Dermis microvascular lymphatic vessel endothelial cell (primary cell): ENCODE results near the gene EXOSC5. TPM values are rescaled to one million over a fixed set of nuclear protein-coding genes. Genes with fewer than 3 reads are reported as not detected.
"Not testable (repeated sequence)": the region's sequence is repeated elsewhere in the genome, so short reads cannot be mapped to it uniquely, and the experiment has no call there.

Experiments used
- DNase-seq, 2 donors: peaks; one replicate each; pipeline versions ENCODE4 v3.0.0 to v3.0.0-alpha.2; 2010; ENCODE audit warnings: low read depth in 2 of 2
- total RNA-seq: library from RNA; depleted of rRNA; stranded (reverse); fragments of >200 nt; gene quantifications from 2 replicates; pipeline ENCODE4 v1.2.1, GENCODE V29; 2014

The EXOSC5 gene
- total RNA-seq, 1 donor from 2014 or later = 15.7 TPM

DNA sequence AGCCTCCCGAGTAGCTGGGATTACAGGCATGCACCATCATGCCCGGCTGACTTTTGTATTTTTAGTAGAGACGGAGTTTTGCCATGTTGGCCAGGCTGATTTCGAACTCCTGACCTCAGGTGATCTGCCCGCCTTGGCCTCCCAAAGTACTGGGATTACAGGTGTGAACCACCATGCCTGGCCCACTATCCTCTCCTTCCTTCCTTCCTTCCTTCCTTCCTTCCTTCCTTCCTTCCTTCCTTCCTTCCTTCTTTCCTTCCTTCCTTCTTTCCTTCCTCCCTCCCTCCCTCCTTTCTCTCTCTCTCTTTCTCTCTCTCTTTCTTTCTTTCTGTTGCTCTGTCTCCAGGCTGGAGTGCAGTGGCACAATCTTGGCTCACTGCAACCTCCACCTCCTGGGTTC lies 26.0 kb downstream of the EXOSC5 start:
- DNase-seq = not testable (repeated sequence)

DNA sequence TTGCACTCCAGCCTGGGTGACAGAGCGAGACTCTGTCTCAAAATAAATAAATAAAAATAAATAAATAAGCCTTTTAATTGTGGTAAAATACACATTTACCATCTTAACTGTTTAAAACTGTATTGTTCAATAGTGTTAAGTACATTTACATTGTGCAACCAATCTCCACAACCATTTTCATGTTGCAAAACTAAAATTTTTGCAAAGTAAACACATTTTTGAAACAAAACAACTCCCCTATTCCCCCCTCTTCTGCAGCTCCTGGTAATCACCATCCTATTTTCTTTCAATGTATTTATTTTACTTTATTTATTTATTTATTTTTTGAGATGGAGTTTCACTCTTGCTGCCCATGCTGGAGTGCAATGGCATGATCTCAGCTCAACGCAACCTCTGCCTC lies 27.4 kb downstream of the EXOSC5 start:
- no peak for DNase-seq

DNA sequence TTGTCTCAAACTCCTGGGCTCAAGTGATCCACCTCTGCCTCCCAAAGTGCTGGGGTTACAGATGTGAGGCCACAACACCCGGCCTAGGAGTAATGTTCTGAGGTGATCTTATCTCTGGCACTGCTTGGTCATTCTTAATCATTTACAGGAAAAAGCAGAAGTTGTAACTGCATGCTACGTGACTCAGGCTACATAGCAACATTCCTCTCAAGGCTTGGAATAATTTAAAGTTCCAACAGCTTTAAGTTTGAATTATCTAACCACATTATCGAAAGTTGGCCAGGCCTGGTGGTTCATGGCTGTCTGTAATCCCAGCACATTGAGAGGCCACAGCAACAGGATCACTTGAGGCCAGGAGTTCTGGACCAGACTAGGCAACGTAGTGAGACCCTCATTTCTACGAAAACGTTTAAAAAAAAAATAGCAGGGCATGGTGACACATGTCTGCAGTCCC lies 29.3 kb downstream of the EXOSC5 start:
- DNase-seq = peak in 1 of 2 donors; percentile 70

DNA sequence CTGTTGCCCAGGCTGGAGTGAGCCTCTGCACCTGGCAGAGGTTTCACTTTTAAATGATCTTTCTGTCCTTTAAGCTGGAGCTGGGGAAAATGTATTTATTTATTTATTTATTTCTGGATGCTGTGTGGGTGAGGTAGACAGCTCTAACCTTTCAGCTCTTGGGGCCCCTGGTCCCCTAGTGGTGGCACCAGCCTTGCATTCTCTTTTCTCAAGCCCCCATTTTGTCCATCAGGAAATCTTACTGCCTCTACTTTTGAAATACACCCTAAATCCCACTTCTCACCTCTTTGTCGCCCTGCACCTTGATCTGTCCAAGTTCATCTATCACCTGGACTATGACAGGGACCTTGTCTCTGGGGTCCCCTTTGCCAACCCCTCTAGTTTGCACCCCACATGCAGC lies 31.1 kb downstream of the EXOSC5 start:
- DNase-seq = no peak

DNA sequence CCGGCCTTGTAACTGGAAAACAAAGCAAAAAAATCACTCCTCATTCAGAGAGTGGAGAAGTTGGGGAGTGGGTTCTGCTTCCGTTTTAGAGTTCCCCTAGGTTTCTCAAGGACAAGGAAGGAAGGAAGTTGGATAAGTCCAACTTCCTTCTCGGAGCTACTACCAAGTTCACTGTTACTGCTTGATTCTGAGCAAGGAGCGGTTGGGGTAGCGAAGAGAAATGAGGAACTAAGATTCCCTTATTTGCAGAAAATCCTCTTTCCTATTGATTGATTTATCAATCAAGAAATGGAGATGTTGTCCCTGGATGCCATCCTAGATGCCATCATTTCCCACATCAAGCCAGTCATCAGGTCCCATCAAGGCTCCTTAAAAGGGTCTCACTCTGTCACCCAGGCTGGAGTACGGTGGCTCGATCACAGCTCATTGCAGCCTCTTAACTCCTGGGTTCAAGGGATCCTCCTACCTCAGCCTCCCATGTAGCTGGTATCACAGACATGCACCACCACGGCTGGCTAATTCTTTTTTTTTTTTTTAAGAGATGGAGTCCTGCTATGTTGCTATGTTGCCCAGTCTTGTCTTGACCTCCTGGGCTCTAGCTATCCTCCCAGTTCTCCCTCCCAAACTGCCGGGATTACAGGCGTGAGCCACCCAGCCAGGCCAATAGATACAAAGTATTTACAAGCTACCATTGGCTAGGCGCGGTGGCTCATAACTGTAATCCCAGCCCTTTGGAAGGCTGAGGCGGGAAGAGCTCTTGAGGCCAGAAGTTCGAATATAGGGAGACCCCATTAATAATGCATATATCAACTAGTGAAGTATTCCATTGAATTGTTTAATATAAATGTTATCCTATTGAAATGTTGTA lies 32.4 kb downstream of the EXOSC5 start:
- no peak for DNase-seq

DNA sequence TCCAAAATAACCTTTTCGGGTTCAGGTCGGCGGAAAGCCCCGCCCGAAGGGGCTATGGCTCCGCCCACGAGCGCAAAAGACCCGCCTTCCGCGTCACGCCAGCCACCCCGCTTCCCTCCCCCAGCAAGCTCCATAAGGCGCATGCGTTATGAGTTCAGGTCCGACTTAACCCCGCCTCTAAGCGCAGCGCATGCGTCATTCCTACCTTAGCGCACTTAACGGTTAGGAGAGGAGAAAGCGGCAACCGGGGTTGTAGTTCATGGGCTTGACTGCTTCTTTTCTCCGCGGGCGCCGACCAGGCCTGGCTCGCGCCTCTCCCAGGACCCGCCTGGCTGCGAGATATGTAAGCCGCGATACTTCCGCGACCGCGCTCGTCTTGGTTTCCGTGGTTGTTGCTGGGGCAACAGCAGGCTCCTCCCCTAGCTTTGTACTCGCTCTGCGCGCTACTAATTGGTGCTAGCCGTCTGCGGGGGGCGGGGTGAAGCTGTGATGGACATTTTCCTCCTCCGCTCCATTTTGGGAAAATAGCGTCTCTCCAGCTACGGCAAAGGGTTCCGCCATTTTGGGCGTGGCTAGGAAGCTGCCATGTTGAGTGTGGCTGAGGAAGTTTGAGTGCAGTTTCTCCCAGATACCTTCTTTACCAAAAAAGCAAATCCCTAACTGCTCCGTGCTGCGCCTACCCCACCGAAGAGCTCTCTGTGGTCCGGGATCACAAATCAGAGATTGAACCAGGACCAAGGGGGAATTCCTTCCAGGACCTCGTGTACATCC lies 33.2 kb downstream of the EXOSC5 start, which contains the start of gene B9D2:
Gene B9D2 (minus strand): TSS at position 397 of the 771 bp plus-strand sequence. CDS start 630 bp downstream, outside the sequence.
- DNase-seq = peak; percentile 96 to 98

DNA sequence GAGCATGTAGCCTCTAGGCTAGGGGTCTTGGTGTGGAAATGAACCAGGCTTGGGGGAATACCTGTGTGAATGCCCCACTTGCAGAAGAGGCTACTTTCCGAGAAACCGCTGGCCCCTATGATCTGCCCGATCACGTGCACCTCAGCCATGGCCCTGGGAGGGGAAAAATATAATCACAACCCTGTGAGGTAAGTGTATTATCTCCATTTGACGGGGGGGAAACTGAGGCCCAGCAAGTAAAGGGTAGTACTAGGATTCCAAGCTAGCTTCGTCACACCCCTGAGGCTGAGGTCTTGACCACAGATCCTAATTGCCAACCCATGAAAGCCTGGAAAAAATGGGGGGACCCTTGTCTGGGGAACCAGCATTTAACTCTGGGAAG lies 33.8 kb downstream of the EXOSC5 start:
- no peak for DNase-seq

DNA sequence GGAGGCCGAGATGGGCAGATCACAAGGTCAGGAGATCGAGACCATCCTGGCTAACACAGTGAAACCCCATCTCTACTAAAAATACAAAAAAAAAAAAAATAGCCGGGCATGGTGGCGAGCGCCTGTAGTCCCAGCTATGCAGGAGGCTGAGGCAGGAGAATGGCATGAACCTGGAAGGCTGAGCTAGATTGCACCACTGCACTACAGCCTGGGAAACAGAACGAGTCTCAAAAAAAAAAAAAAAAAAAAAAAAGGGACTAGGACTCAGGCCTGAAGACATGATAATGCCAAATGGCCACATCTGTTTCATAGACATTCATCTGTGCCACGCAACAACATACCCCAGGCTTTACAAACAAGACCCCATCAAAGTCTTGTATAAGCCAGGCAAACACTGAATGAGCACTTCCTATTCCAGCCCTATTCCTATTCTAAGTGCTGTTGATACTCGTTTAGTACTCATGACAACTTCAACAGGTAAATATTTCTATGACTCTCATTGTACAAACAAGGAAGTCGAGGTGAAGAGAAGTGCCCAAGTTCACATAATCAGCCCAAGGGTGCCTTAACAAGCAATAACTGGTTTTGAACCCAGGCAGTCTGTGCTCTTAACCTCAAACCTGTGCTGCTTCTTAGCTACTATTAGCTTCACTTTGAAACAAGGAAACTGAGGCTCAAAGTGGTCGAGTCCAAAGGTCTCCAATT lies 34.9 kb downstream of the EXOSC5 start:
- no peak for DNase-seq

DNA sequence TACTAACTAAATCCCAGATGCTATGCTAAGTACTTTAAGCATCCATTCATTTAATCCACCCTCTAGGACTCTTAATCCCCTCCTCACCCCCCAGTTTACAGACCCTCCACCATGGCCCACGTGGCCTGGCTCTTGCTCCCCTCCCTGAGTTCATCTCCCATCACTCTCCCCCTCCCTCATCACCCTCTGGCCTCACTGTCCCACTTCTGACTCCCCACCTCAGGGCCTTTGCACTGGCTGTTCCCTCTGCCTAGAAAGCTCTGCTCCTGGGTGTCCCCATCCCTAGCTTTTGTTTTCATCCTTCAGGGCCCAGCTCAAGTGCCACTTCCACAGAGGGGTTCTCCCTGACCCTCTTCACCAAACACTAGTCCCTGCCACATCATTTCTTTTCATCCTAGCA lies 37.4 kb downstream of the EXOSC5 start:
- DNase-seq = no peak

DNA sequence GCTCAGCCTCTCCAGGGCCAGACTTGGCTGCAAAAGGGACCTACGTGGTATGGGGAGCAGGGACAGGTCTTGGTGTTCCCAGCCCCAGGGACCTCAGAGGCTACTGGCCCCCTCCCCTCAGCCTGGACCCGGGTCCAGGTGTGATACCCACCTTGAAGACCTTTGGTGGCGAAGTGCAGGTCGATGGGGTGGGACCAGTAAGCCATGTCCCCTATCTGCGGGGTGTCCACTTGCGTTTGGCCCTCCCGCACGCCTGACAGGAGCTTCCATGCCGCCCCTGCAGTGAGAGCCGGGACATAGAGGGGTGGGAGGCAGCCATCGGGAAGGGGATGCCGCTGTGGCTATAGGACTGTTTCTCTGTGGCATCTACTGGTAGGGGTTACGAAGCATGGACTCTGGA lies 39.4 kb downstream of the EXOSC5 start:
- DNase-seq = no peak

DNA sequence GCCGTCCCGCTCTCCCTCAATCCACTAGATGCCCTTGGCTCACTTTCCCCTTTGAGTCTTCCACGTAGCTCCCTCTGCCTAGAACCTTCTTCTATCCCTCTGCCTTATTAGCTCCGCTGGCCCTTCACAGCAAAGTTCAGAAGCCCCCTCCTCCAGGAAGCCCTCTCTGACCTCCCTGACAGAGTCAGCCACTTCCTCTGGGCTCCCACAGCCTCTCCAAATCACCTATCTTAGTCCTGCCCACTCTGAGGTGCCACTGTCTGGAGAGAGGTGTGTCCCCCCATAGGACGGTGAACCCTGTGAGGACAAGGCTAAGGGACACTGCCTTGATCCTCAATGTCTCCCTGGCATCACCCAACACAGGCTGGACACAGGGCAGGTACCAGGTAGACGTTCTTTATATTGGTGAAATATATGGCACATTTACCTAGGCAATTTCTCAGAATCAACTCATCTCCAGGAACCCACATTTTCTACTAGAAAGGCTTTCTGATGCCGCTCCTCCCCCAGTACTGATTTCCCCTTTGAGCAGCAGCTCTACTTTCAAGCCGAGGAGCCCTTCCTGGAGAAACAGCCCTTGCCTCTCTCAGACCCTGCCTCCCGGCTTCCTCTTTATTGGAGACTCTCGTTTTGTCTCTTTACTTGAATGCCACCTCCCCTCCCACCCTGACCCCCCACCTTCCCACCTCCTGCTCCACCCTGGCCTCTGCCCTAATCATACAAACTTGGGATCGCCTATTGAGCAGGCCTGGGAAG lies 40.0 kb downstream of the EXOSC5 start:
- DNase-seq = no peak

DNA sequence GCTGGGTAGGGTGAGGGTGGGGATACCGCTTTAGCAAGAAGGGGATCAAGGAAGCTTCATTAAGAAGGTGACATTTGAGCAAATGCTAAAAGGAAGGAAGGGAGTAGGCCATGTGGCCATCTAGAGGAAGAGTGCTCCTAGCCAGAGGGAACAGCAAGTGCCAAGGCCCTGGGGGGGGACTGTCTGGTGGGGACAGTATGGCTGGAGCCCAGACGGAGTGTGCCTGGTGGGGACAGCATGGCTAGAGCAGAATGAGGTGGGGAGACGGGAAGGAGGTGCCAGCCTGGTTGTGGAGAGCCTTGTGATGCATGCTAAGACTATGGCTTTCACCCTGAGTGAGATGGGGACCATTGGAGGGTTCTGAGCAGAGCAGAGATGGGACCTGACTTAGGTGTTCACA lies 41.4 kb downstream of the EXOSC5 start:
- DNase-seq = no peak

DNA sequence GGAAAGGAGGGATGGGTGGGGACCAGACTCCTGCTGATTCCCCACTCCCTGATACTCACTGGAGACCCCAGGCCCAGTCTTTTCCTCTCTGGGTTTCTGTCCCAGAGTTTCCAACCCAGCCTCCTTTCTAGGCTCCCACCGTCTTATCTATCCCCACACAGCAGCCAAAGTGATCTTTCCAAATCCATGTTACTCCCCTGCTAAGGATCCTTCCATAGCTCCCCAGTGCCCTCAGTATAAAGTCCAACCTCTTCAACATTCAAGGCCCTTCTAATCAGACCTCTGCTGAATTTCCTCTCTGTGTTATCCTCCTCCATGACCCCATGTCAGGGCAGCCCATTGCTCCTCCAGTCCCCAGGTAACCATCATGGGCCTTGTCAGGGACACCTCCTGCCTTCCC lies 42.1 kb downstream of the EXOSC5 start:
- DNase-seq = no peak

DNA sequence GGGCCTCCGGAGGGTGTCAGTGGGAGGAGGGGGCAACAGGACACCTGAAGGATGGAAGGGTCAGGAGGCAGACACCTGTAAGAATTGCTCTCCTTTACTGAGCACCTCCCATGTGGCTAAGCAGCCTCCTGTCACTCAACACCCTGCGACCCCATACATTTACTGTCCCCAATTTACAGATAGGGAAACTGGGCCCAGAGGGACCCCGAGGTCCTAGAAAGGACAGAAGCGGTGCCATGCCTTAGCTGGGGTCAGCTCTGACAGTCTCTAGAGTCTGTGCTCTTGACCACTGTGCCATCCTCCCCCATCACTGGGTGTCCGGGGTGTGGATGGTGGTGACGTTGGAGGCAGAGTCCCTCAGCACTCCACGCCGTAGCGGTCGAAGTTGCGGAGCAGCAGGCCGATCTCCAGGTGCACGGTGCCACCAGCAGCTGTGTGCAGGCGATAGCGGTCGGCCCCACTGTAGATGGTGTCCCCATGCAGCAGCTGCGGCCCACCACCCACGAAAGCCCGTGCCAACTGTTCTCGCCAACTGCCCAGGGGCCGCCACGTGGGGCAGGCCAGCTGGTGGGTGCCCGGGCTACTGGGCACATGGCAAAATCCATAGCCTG lies 42.7 kb downstream of the EXOSC5 start:
- no peak for DNase-seq

DNA sequence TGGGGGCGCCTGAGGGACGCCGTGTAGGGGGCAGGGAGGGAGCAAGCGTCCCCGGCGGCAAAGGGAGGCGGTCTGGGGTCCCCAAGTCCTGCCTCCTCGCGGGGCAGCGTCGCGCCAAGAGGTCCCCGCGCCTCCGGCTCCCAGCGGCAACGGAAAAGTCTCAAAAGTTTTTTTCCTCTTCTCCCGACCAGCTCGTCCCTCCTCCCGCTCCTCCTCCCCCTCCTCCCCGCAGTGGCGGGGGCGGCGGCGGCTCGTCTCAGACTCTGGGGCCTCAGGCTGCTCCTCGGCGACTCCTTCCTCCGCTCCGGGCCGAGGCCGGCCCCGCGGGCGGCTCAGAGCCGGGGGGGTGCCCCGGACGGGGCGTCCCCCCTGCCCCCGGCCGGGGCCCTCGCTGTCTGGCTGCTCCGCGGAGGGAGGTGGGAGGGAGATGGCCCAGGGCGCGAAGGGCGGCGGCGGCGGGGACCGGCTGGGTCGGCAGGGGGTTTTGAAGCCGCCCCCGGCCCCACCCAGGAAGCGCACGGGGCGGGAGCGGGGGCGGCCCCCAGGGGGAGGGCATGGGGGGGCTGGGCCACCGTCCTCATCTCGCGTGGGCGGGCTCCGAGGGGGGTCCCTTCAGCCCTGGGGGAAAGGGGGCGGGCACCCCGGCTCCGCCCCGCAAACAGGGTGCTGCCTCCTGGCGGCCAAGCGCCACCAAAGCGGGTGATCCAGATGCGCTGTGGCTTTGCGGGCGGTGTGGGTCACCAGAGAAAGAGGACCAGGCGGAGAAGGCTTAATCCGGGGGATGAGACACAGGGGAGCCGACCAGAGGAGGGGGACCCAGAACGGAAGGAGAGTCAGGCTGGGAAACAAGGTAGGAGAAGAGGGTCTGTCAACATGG lies 43.5 kb downstream of the EXOSC5 start, which contains the start of gene TGFB1:
Gene TGFB1 (minus strand): TSS at position 457 of the 877 bp plus-strand sequence. CDS start 878 bp downstream, outside the sequence.
- DNase-seq = peak; percentile 55 to 90

DNA sequence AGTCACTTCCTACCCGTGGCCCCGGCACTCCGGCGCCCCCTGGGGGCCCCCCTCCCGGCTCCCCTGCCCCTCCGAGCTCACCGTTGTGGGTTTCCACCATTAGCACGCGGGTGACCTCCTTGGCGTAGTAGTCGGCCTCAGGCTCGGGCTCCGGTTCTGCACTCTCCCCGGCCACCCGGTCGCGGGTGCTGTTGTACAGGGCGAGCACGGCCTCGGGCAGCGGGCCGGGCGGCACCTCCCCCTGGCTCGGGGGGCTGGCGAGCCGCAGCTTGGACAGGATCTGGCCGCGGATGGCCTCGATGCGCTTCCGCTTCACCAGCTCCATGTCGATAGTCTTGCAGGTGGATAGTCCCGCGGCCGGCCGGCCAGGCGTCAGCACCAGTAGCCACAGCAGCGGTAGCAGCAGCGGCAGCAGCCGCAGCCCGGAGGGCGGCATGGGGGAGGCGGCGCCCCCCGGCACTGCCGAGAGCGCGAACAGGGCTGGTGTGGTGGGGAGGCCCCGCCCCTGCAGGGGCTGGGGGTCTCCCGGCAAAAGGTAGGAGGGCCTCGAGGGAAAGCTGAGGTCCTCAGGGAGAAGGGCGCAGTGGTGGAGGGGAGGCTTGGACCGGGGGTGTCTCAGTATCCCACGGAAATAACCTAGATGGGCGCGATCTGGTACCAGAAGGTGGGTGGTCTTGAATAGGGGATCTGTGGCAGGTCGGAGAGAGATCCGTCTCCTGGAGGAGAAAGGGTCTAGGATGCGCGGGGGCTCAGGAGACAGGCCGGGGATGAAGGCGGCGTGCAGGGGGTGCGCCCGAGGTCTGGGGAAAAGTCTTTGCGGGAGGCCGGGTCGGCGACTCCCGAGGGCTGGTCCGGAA lies 44.3 kb downstream of the EXOSC5 start:
- DNase-seq = peak in 1 of 2 donors; percentile 67

DNA sequence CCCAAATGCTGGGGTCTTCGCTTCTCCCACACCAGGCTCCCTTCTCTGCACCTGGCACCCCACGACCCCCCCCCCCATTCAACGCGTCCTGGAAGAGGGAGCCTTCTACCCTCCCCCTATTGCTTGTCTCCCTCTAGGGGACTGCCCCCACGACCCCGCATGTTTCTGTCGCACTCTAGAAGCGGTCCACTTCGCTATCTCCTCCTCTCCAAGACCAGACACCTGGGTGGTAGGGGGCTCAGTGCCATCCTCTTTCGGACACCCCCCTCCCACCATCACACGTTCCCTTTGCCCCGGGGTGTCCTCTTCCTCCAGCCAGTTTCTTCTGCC lies 44.9 kb downstream of the EXOSC5 start:
- no peak for DNase-seq

DNA sequence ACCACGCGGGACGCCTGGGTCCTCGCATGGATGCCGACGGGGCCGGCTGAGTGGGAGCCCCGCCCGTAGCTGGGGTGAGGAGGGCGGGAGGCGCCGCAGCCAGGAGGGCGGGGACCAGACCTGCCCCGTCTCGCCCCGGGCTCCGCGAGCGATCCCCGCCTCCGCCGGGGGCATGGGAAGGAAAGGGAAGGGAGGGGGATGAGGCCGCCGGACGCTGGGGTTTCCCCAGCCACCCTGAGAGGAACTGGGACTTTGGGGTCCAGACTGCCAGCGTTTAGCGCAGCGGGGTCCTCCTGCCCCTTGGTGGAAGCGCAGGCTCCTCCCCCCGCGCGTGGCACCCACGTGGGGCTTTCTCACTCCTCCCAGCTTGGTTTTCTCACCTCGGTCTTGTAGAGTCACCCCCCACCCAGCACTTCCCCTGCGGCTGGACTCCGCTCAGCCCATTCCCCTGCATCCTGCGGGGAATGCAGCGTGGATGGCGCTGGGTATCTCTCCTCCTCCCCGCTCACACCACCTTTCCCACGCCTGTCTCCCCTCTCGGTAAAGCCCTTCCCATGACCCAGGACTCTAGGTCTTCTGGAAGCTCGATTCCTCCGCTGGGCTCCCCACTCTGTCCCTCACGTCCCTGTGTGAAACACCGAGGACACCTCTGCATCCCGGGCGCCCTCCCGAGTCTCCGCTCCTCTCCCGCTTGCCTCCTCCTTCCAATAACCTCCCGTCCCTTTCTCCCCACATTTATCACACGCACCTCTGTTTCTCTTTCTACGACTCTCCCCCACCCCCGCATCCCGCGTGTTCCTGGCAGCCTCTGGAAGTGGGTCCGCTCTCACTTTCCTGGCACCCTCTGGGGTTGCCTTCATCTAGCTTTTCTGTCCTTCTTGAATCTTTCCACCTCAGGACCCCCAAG lies 45.6 kb downstream of the EXOSC5 start:
- DNase-seq = peak in 1 of 2 donors; percentile 85
